Endometrium (tissue), 2 donors: ENCODE measurements around the gene ALDH4A1.

Experiments
- FAIRE-seq: peaks from 2 replicates; lab custom pipeline; 2012; peaks lifted over from hg19 to GRCh38; lab: Jason Lieb, UNC
- donor health status: control.
- donor health status: control.

ALDH4A1 gene

DNA sequence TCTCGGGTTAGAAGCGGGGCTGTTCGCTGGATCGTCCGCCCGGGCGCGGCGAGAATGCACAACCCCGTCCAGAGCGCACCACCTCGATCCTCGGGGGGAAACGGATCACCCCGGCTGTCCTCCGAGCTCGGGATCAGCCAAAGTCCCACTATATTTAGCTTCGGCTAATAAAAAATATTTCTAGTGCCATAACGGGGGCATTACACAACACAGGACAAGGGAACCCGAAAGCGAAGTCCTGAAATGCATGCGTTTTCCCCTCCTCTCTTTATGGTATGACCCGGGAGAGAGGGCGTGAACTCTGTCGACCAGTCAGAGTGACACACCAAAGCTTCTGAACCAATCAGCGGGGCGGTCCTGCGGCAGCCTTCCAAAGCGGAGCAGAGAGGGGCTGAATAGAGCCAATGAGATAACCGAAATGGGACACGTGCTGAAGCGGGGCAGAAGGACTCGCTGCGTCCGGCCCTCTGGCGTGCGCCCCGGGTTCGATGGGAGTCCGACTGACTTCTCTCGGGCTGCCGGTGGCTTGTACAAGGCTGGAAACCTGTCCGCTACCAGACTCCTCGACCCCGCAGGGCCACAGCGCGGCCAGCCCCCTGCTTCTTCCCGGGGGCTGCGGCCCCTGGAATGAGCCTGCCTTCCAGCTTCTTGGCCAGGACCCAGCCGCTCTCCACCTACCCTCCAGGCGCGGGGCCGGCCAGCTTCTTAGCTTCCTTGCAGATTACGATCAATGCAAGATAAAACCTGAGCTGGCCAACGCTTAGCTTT, at the start of gene ALDH4A1:
Gene ALDH4A1, minus strand, starts transcription at position 33 of the 768 bp plus-strand sequence. Its CDS starts 32 bp downstream, at position 1.
- peak; percentile 95 for FAIRE-seq

- no peak for FAIRE-seq
These were observed 49.5 kb upstream of the ALDH4A1 start for GRCh38 chr1:18951818-18952391.

DNA sequence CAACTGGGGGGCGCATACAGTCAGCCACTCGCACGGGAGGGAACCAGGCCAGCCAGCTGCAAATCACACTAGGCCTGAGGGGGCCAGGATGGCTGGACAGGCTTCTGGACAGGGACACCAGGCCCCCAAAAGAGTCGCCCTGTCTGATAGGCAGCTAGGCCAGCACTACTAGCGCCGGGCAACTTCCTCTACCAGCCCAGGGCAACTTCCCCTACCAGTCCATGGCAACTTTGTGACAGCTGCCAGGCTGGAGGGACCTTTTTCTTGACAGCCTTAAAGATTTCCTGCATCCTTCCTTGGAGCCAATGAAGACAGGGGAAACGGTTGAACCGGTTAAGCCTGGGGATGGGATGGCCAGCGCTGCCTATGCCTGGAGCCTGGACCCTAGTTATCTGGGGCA, 49.1 kb upstream of the ALDH4A1 start:
- no peak for FAIRE-seq

DNA sequence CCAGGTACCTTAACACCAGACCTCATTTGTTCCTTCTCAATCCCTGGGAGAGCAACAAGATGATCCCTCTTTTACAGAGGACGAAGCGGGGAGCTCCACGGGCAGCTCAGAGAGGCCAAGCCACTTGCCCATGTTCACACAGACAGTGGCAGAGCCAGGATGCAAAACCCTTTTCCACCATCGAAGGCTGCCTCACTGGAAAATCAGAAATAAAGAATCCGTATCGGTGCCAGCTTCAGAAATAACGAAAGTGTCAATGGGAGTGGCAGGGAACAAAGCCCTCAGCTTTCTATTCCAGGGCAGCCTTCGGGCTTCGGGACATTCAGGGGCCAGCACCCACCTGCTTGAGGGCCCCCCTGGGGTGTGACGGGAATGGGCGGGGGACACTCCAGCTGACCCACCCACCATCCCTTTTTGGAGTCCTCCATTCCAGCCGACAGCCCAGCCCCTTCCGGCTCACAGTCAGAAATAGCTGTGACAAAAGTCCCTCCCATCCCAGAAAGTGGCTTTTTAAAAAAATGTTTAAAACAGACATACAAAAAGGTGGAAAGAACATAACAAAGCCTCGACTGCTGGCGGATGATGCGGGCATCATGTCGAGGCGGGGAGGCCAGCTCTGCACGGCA, 48.2 kb upstream of the ALDH4A1 start:
- no peak for FAIRE-seq

DNA sequence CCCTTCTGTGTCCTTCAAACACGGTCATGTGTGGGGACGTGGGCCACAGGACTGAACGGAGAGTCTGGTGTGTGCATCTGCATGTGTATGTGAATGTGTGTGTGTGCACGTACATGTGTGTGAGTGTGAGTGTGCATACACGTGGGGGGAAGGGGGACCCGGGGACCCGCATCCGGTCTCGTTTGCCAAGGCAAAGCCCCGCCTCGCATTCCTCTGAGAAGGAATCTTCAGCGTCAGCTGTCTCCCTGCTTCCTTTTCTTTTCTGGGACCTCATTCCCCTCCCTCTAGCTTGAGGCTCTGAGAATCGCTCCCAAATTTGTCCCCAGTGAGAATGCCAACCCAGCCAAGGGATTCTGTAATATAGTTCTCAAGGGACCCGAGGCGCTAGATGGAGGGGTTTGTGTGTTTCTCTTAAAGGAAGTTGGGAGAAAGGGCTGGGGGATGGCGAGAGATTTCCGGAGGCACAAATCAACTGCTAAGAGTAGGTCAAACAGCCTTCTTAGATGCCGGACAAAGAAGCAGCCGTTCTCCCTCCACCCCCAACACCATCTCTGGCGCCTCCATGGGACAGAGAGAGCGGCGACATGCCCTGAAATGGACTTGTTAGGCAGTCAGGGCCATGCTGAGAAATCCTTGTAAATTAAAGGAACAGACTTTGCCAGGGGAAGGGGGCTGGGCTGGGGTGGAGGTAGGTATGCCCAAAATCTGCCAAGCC, 47.5 kb upstream of the ALDH4A1 start:
- FAIRE-seq: no peak

DNA sequence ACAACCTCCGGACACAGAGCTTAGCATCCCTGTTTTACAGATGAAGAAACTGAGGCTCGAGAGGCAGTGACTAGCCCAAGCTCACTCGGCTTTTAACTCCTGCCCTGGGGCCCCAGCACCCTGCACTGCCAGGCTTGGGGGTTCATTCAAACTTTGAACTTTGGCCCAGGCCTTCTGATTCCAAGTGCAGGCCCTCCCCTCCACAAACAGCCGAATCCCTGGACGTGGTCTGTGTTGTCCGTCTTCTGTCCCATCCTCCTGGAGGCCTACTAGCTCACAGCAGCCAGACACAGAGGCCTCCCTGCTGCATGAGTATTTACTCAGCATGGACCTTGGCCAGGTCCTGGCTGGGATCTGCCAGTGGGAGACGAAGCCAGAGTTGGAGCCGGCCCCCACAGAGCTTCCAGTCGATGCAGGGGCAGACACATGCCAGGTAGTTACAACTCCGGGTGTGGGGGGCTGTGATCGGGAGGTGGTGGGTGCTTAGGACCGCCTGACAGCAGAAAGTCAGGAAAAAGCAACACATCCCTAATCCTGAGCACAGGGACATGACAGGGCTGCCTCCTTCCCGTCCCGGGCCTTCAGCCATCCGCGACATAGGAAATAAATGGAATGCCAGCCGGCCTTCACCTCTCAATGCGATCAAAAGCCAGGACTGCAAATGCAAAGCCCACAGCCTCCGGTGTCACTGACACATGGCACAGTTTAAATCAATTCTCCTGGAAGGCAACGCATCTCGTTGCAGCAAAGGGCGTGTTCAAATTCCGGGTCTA, 46.7 kb upstream of the ALDH4A1 start:
- FAIRE-seq: no peak

GRCh38 chr1:18948048-18948912, 45.9 kb upstream of the ALDH4A1 start:
- no peak for FAIRE-seq

DNA sequence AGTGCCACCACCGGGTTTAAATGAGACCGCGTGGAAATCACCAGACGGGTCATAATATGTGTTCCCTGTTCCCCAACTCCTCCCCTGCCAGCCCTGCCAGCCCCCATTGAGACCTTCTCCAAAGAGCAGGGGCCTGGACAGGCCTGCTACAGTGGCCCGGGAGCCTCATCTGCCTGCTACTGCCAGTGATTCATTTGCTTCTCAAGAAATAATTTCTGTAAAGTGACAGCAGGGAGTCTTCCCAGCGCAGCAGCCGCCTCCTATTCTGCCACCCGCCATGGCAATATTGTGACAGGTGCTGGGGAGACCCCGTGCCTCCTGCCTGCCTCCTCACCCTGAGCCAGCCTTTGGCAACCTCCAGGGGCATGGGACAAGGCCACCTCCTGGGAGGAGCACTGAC, 45.2 kb upstream of the ALDH4A1 start:
- no peak for FAIRE-seq

- FAIRE-seq: no peak
These were observed 44.4 kb upstream of the ALDH4A1 start for GRCh38 chr1:18946550-18947381.

- FAIRE-seq: no peak
These were observed 43.1 kb upstream of the ALDH4A1 start for GRCh38 chr1:18945401-18945849.

DNA sequence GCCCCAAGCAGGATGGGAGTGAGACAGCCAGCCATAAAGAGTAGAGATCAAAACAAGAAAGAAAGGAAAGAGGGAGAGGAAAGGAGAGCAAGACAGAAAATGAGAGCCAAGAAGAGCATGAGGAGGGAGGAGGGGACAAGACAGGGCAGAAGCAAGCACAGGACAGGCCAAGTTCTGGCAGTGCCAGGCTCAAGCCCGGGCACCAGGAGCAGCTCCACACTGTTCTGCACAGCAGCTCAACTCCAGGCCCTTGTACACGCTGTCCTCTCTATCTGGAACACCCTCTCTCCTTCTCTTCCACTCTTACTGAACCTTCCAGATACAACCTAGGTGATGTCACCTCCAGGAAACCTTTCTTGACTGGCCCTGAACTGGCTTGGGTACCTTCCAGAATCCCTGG, 42.5 kb upstream of the ALDH4A1 start:
- FAIRE-seq: no peak

DNA sequence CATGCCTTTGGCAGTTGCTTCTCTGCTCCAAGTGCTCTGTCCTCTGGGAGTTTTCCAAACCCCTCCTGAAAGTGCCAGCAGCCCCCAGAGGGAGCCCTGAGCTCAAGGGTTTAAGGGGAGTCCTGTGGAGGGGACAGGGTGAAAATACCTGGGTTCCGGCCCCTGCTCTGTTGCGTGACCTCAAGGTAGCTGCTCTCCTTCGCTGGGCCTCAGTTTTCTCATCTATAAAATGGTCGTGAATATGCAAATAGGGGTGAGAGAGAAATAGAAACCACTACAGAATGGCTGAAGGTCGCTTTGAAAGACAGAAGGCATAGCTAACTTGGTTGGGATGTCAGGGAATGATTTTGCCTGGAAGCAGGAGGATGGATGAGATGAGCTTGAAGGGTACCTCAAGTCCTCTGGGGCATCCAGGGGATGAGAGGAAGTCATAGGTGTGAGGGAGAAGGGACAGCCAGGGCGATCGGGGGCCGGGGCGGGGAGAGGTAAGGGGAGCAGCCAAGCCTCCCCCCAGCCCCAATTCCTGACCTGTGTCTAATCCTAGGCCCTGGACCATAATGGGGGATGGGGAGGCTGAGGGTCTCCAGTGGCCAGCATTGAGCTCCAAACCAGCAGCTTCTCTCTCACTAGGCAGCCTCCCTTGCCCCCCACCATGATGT, 41.7 kb upstream of the ALDH4A1 start:
- no peak for FAIRE-seq

GRCh38 chr1:18943162-18943561, 40.8 kb upstream of the ALDH4A1 start:
- FAIRE-seq: no peak

- no peak for FAIRE-seq
These were observed 40.0 kb upstream of the ALDH4A1 start for GRCh38 chr1:18942340-18942739.

- FAIRE-seq: no peak
These were observed 39.1 kb upstream of the ALDH4A1 start for GRCh38 chr1:18941221-18942141.

DNA sequence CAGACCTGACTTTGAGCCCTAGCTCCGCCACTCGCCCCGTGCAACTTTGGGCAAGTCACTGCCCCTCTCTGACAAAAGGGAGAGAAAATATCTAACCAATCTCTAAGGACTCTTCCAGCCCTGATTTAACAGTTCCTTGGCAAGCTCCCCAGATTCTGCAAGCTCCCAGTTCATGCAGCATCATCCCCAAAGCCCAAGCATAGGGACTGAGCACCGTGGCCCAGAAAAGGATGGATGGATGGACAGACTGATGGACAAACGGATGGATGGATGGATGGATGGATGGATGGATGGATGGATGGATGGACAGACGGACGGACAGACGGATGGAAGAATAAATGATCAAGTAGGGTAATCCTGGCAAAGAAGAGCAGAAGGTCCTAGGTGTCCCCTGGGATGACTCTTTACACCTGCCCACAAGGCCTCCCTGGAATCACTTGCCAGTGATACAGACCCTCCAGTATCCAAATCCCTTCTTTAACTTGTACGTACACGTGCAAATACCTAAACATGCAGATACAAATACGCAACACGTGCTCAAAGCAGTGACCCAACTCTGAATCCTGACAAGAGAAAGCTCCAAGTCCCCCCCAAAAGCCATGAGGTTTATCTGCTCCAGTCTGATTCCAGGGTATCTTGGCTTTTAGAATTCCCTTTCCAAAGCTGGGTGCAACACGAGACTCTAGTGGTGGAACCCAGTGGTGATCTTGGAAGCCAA, 38.1 kb upstream of the ALDH4A1 start:
- no peak for FAIRE-seq

- FAIRE-seq: no peak
These were observed 37.3 kb upstream of the ALDH4A1 start for GRCh38 chr1:18939398-18940302.
